LNCaP clone FGC (cell line): ENCODE results near the gene GRM8.

ENCODE experiments used
- DNase-seq: peaks from one replicate; pipeline ENCODE4 v3.0.0-alpha.2; 2011; ENCODE audit warnings: low read depth
- H3K4me3 ChIP-seq: 2 replicates; pipeline ENCODE4 v1.5.1; 2011; ENCODE audit warnings: mild to moderate bottlenecking, low read depth, low read length, control low read depth
- CTCF ChIP-seq: IDR thresholded peaks from 2 replicates; pipeline ENCODE4 v1.5.1; 2012; ENCODE audit warnings: mild to moderate bottlenecking; ENCODE audit not compliant: control insufficient read depth, insufficient read depth; ENCODE audit errors: extremely low read depth

Gene GRM8

GRCh38 chr7:126489874-126490273, 762.9 kb downstream of the GRM8 start:
- no peak for TF ChIP-seq CTCF
- DNase-seq: no peak
- H3K4me3 ChIP-seq: no peak overlapping the region

- no peak for DNase-seq
- TF ChIP-seq CTCF: no peak
- no peak overlapping the region for H3K4me3 ChIP-seq
These were observed 764.9 kb downstream of the GRM8 start for GRCh38 chr7:126487728-126488442.

GRCh38 chr7:126486806-126487205, 765.9 kb downstream of the GRM8 start:
- no peak for DNase-seq
- TF ChIP-seq CTCF: no peak
- no peak overlapping the region for H3K4me3 ChIP-seq

- DNase-seq: no peak
These were observed 767.0 kb downstream of the GRM8 start for GRCh38 chr7:126485791-126486190.

GRCh38 chr7:126483972-126484371, 768.8 kb downstream of the GRM8 start:
- DNase-seq: no peak
- no peak overlapping the region for H3K4me3 ChIP-seq
- TF ChIP-seq CTCF: no peak

More at GRCh38 chr7:126485791-126486190, 767.0 kb downstream of the GRM8 start:
- no peak for TF ChIP-seq CTCF
- H3K4me3 ChIP-seq: no peak overlapping the region

GRCh38 chr7:126472825-126473224, 779.9 kb downstream of the GRM8 start:
- no peak for DNase-seq
- no peak overlapping the region for H3K4me3 ChIP-seq
- no peak for TF ChIP-seq CTCF

- TF ChIP-seq CTCF: no peak
- DNase-seq: no peak
- no peak overlapping the region for H3K4me3 ChIP-seq
These were observed 790.3 kb downstream of the GRM8 start for GRCh38 chr7:126462405-126462804.
